HepG2 (cell line): Measurements from ENCODE around the gene BHLHE41. TPM values are rescaled to one million over a fixed set of nuclear protein-coding genes. Genes with fewer than 3 reads are reported as not detected.

Experiments used
- ATAC-seq: fragments of 200-7000 bp; cut with Tn5 transposase; 3 replicates; pipeline ENCODE4 v1.9.1; 2020; ENCODE audit warnings: mild to moderate bottlenecking, moderate library complexity
- BruUV-seq: library from RNA; stranded (reverse); fragments of 400-500 nt; replicated peaks from 2 replicates; lab custom pipeline; 2021; lab: Mats Ljungman, UMichigan
- CTCF ChIA-PET: fragments of 300-600 bp; formaldehyde crosslinking; extraction: SDS; loops from one replicate; lab custom pipeline; 2021; ENCODE audit warnings: low total read pairs, inconsistent platforms, low intra/inter-chr PET ratio; lab: Yijun Ruan, JAX
- POLR2A ChIA-PET: fragments of 350-600 bp; sonication (Branson Sonifier 250); formaldehyde crosslinking; loops from one replicate; lab custom pipeline; 2020; ENCODE audit warnings: antibody characterized with exemption, inconsistent platforms; lab: Yijun Ruan, JAX
- DNase-seq: peaks from one replicate; pipeline ENCODE4 v3.0.0-alpha.2; 2015; ENCODE audit warnings: low spot score
- FAIRE-seq: peaks from 3 replicates; lab custom pipeline; 2011; peaks lifted over from hg19 to GRCh38; lab: Jason Lieb, UNC
- H2AFZ ChIP-seq: one replicate; pipeline ENCODE4 v1.6.1; 2011; ENCODE audit warnings: low read length, inconsistent platforms
- H3K27ac ChIP-seq: fragments of 300-600 bp; 3 replicates; pipeline ENCODE4 v1.8.0; 2011; ENCODE audit warnings: mixed run types, mild to moderate bottlenecking, mixed read lengths, low read length, inconsistent platforms; ENCODE audit not compliant: insufficient read depth; ENCODE audit errors: extremely low read length
- H3K27me3 ChIP-seq, 2 experiments: fragments of 200-600 bp in 1 of 2; 2 replicates in 1 of 2; 3 replicates in 1 of 2; pipeline versions ENCODE4 v1.6.0 to v1.8.0; 2011; ENCODE audit warnings: low read length in 2 of 2, mild to moderate bottlenecking in 2 of 2, moderate library complexity in 2 of 2, inconsistent platforms in 1 of 2; ENCODE audit not compliant: insufficient read depth in 2 of 2, control insufficient read depth in 1 of 2
- H3K36me3 ChIP-seq, 2 experiments: fragments of 200-600 bp in 1 of 2; replicated peaks in 1 of 2; 2 replicates in 1 of 2; 3 replicates in 1 of 2; pipeline versions ENCODE4 v1.5.1 to v1.8.0; 2011; ENCODE audit warnings: low read length in 2 of 2, inconsistent platforms in 1 of 2; ENCODE audit not compliant: insufficient read depth in 2 of 2, control insufficient read depth in 1 of 2
- H3K4me1 ChIP-seq: 2 replicates; pipeline ENCODE4 v1.5.1; 2012; ENCODE audit warnings: low read length, inconsistent platforms; ENCODE audit not compliant: insufficient read depth
- H3K4me2 ChIP-seq: 2 replicates; pipeline ENCODE4 v1.6.0; 2011; ENCODE audit warnings: low read depth, low read length, inconsistent platforms
- H3K4me3 ChIP-seq, 3 experiments: fragments of 200-600 bp in 1 of 3; sonication (generic), shearing (Covaris generic) in 1 of 3; replicated peaks in 1 of 3; 2 replicates each; pipeline ENCODE4 v1.5.1; 2011 to 2016; ENCODE audit warnings: low read length in 3 of 3, inconsistent platforms in 2 of 3, low read depth in 2 of 3, mild to moderate bottlenecking in 2 of 3, control low read depth in 1 of 3, mixed read lengths in 1 of 3; ENCODE audit not compliant: insufficient read depth in 1 of 3
- H3K79me2 ChIP-seq: one replicate; pipeline ENCODE4 v1.6.1; 2011; ENCODE audit warnings: low read length, inconsistent platforms; ENCODE audit not compliant: insufficient read depth
- H3K9ac ChIP-seq: 2 replicates; pipeline ENCODE4 v1.6.0; 2011; ENCODE audit warnings: mild to moderate bottlenecking, low read depth, low read length, inconsistent platforms; ENCODE audit not compliant: insufficient read depth
- H3K9me3 ChIP-seq: 2 replicates; pipeline ENCODE4 v1.5.1; 2012; ENCODE audit warnings: mild to moderate bottlenecking, low read length
- H4K20me1 ChIP-seq: 2 replicates; pipeline ENCODE4 v1.6.0; 2011; ENCODE audit warnings: inconsistent platforms, mild to moderate bottlenecking, low read length, moderate library complexity; ENCODE audit not compliant: insufficient read depth
- BHLHE40 ChIP-seq: IDR thresholded peaks from 2 replicates; pipeline ENCODE4 v1.6.1; 2011; ENCODE audit warnings: low read length, improper control_type of control experiment
- CBX2 ChIP-seq, 2 experiments: fragments of 200-600 bp in 1 of 2; sonication (generic); formaldehyde crosslinking in 1 of 2; IDR thresholded peaks; 2 replicates each; pipeline versions ENCODE4 v1.7.0 to v1.8.1; 2018 to 2022; ENCODE audit warnings: low read depth in 2 of 2, low read length in 1 of 2, mild to moderate bottlenecking in 1 of 2, missing genetic modification reagents in 1 of 2
- GABPB1 ChIP-seq: IDR thresholded peaks from 2 replicates; pipeline ENCODE4 v1.6.1; 2016; ENCODE audit warnings: mild to moderate bottlenecking, missing genetic modification reagents, moderate library complexity, missing compliant biosample characterization
- HNRNPLL ChIP-seq: fragments of 200-400 bp; formaldehyde crosslinking; IDR thresholded peaks from 2 replicates; pipeline ENCODE4 v1.6.1; 2017; ENCODE audit warnings: mild to moderate bottlenecking, low read depth, low read length; ENCODE audit not compliant: poor library complexity, severe bottlenecking
- MAX ChIP-seq: IDR thresholded peaks from 2 replicates; pipeline ENCODE4 v1.6.1; 2012; ENCODE audit warnings: inconsistent platforms
- NRL ChIP-seq: sonication (generic); formaldehyde crosslinking; IDR thresholded peaks from 2 replicates; pipeline ENCODE4 v1.5.0; 2020; ENCODE audit warnings: missing genetic modification reagents, mild to moderate bottlenecking, moderate library complexity, borderline replicate concordance
- PHF21A ChIP-seq: sonication (generic); formaldehyde crosslinking; IDR thresholded peaks from 2 replicates; pipeline ENCODE4 v1.5.0; 2020; ENCODE audit warnings: mild to moderate bottlenecking, missing genetic modification reagents
- RAD51 ChIP-seq: fragments of 450-650 bp; IDR thresholded peaks from 2 replicates; pipeline ENCODE4 v1.6.1; 2016; ENCODE audit warnings: borderline replicate concordance
- RBM39 ChIP-seq: fragments of 200-400 bp; formaldehyde crosslinking; IDR thresholded peaks from one replicate; pipeline ENCODE4 v1.6.1; 2018; ENCODE audit warnings: antibody characterized with exemption, mild to moderate bottlenecking, low read depth, low read length; ENCODE audit not compliant: poor library complexity, severe bottlenecking
- RXRA ChIP-seq: sonication (generic); formaldehyde crosslinking; IDR thresholded peaks from 2 replicates; pipeline ENCODE4 v1.5.1; 2020; ENCODE audit warnings: missing genetic modification reagents
- USF2 ChIP-seq, 2 experiments: sonication (generic) in 1 of 2; formaldehyde crosslinking in 1 of 2; IDR thresholded peaks; 2 replicates each; pipeline versions ENCODE4 v1.5.1 to v1.6.1; 2011 to 2020; ENCODE audit warnings: borderline replicate concordance in 1 of 2, low read depth in 1 of 2, low read length in 1 of 2, mild to moderate bottlenecking in 1 of 2, missing genetic modification reagents in 1 of 2, moderate library complexity in 1 of 2
- ZNF777 ChIP-seq: sonication (generic); formaldehyde crosslinking; IDR thresholded peaks from 2 replicates; pipeline ENCODE4 v1.4.0; 2020; ENCODE audit warnings: missing genetic modification reagents
- ZNF800 ChIP-seq: sonication (generic); formaldehyde crosslinking; IDR thresholded peaks from 2 replicates; pipeline ENCODE4 v1.4.0; 2020; ENCODE audit warnings: missing genetic modification reagents
- WGBS: methylation state at CpG from one replicate; pipeline ENCODE4 v1.1.6; 2017; ENCODE audit warnings: low lambda C conversion rate; 5-methylcytosine and 5-hydroxymethylcytosine counted together
- in situ Hi-C: cut with HindIII; loops from 2 replicates; pipeline ENCODE4 v1.10.0; 2017; ENCODE audit warnings: low pct_unique_long_range_greater_than_20kb; ENCODE audit not compliant: extremely low pct_ligation_motif_present
- intact Hi-C: fragments of 100-400 bp; cut with micrococcal nuclease; formaldehyde crosslinking; loops from one replicate; pipeline ENCODE4 v1.10.0; 2022; ENCODE audit not compliant: unreplicated experiment
- polyA plus RNA-seq, 8 experiments: library from polyadenylated mRNA; depleted of rRNA in 3 of 8; stranded (reverse) in 7 of 8; unstranded in 1 of 8; fragments of >200 nt; fragmentation: Illumina TruSeq in 4 of 8; extraction: Trizol in 4 of 8; gene quantifications; 2 replicates each; pipeline versions ENCODE4 v1.2.1 to v1.2.3, GENCODE V29; 2011 to 2016; ENCODE audit warnings: low read depth in 4 of 8, missing spikeins in 1 of 8, mixed read lengths in 1 of 8; ENCODE audit not compliant: insufficient read depth in 1 of 8
- total RNA-seq, 5 experiments: library from RNA; depleted of rRNA; stranded (reverse); fragments of >200 nt; fragmentation: Illumina TruSeq; extraction: Trizol; gene quantifications; 2 replicates each; pipeline ENCODE4 v1.2.3, GENCODE V29; 2016; ENCODE audit warnings: low read depth in 1 of 5
- TF ChIP-seq, protein P1 (sequence below): sonication (generic); formaldehyde crosslinking; IDR thresholded peaks from 2 replicates; pipeline ENCODE4 v1.5.0; 2020; ENCODE audit warnings: mild to moderate bottlenecking, missing genetic modification reagents

BHLHE41 gene
- total and polyA plus RNA-seq, 2 of the 13 experiments (the other 11 are each of a cell fraction or from before 2014, with no cell fraction given), result 0.03 TPM; not detected in 1

DNA sequence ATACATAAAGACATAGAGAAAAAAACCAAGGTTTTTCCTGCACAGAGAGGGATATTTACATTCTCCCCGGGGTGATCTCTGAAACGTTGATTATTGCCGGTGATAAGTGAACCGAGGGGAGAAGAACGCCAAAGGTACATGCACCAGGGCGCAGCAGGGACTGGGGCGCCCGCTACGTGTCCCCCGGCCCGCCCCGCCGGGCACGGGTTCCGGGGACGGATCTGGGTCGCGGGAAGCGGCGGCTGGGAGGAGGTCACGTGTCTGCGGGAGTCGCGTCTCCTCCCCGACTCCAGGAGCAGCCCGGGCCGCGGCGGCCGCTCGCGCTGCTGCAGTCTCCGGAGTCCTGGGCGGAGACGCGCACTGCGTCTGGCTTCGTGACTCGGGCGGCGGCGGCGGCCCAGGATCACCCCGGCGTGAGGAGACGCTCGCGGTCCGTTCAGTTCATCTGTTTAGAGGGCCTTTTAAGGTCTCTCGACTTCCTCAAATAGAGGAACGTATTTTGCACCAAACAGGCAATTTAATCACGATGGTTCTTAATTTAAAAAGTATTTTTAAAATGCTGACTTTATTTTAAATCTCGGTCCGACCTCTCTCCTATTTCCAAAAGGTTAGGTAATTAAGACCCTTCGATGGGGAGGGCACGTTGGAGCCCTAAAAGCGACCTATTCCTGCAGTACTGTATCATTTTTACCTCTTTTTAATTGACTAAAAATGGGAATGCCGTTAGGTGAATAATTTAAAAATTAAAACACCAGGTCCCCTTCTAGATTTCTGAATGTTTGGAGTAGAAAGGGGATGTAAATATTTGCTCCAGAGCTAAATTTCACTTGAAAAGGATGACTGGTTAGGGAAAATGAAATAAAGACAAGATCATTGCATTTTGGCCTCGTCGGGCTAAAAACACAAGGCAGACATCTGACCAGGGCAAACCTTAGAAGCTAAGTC is 1.8 kb upstream of the BHLHE41 start:
- POLR2A ChIA-PET, result no interaction called here
- H3K79me2 ChIP-seq, result no peaks in the 10 kb centered on the region
- H3K4me2 ChIP-seq, result peak overlapping the region; percentile 80
- no peaks in the 10 kb centered on the region for H3K36me3 ChIP-seq
- H3K9me3 ChIP-seq, result no peaks in the 10 kb centered on the region
- DNase-seq (peak; percentile 28), FAIRE-seq (no peak), ATAC-seq (peak; percentile 76)
- CTCF ChIA-PET, result no interaction called here
- BruUV-seq, result no TSS peak
- no peak overlapping the region for H2AFZ ChIP-seq
- intact Hi-C loops (no loop called here), in situ Hi-C loops (loop anchor here (10.0 kb wide), 1 partner anchor 188 kb away; no protein-coding TSS in a partner anchor)
- 8% methylated on average over 16 of the region's 60 CpGs for WGBS
- H3K4me1 ChIP-seq, result peaks cover 20% of the 10 kb centered on the region
- H3K9ac ChIP-seq, result no peak overlapping the region
- no peak overlapping the region for H3K27ac ChIP-seq
- H4K20me1 ChIP-seq, result peaks cover 3% of the 10 kb centered on the region; the same call in 1 of the 2 replicates
- peaks cover 20 to 74% of the 10 kb centered on the region in 2 experiments for H3K27me3 ChIP-seq
- H3K4me3 ChIP-seq, result peak overlapping the region; percentile 39 to 66 (median 54)
- TF ChIP-seq RXRA (CRISPR knock-in tag), result no peak
- no peak for TF ChIP-seq ZNF777
- peak; percentile 38; the same call in 1 of the 2 replicates for TF ChIP-seq USF2 (IDR thresholded peaks at IDR 0.05; ENCODE audit: low read depth, low read length)
- no peak for TF ChIP-seq USF2 (CRISPR knock-in tag; IDR thresholded peaks at IDR 0.05; ENCODE audit: borderline replicate concordance)
- TF ChIP-seq ZNF800 (CRISPR knock-in tag), result peak; percentile 89
- no peak for TF ChIP-seq MAX
- TF ChIP-seq HNRNPLL, result peak; percentile 72
- TF ChIP-seq RBM39, result no peak
- peak; percentile 12; the same call in 1 of the 2 replicates for TF ChIP-seq BHLHE40
- peak; percentile 9; the same call in 1 of the 2 replicates for TF ChIP-seq NRL (CRISPR knock-in tag)
- peak; percentile 62; the same call in 1 of the 2 replicates for TF ChIP-seq GABPB1 (CRISPR knock-in tag)
- TF ChIP-seq PHF21A, result peak; percentile 22; the same call in 1 of the 2 replicates
- TF ChIP-seq RAD51, result 0 out of 2 replicates have a peak, but pooled peaks have one; percentile 4
- peak; percentile 85 for TF ChIP-seq CBX2 (IDR thresholded peaks at IDR 0.05; ENCODE audit: low read depth, low read length)
- no peak for TF ChIP-seq CBX2 (CRISPR knock-in tag; IDR thresholded peaks at IDR 0.05; ENCODE audit: low read depth)
- TF ChIP-seq, protein P1, sequence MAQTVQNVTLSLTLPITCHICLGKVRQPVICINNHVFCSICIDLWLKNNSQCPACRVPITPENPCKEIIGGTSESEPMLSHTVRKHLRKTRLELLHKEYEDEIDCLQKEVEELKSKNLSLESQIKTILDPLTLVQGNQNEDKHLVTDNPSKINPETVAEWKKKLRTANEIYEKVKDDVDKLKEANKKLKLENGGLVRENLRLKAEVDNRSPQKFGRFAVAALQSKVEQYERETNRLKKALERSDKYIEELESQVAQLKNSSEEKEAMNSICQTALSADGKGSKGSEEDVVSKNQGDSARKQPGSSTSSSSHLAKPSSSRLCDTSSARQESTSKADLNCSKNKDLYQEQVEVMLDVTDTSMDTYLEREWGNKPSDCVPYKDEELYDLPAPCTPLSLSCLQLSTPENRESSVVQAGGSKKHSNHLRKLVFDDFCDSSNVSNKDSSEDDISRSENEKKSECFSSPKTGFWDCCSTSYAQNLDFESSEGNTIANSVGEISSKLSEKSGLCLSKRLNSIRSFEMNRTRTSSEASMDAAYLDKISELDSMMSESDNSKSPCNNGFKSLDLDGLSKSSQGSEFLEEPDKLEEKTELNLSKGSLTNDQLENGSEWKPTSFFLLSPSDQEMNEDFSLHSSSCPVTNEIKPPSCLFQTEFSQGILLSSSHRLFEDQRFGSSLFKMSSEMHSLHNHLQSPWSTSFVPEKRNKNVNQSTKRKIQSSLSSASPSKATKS (CRISPR knock-in tag), result no peak
